Measurements from ENCODE around the gene FYN. TPM values are rescaled to one million over a fixed set of nuclear protein-coding genes. Genes with fewer than 3 reads are reported as not detected.
A peak's percentile ranks its signal among the peaks of the same experiment; 100 is the strongest.

The FYN gene
- total RNA-seq, 2 experiments from 2014 or later, result 201 to 208 TPM

DNA sequence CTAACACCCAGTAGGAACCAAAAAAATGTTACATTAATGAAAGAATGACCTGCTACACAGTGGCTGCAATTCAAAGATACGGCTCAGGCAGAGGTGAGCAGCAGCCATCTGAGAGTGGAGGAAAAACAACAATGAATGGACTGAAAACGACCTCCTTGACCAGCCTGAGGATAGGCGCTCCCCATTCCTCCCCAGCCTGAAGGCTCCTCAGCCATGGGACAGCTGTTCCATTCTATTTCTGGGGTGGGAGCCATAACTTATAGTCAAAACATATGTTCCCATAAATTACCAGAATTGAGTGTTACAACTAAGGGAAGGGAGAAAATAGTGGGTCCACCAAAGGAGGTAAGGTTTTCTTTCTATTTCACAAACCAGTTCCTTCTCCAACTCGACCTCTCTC lies 27.2 kb downstream of the FYN start:
- Mint-ChIP-seq H3K36me3 (ENCODE audit: low read depth) (peaks cover 41% of the 10 kb centered on the region), H3K4me3 (peak overlapping the region; percentile 28), H3K9me3 (no peaks in the 10 kb centered on the region), H3K27ac (no peak overlapping the region), H3K4me1 (peaks cover 23% of the 10 kb centered on the region), H3K27me3 (no peaks in the 10 kb centered on the region)
- POLR2A ChIA-PET, result interaction anchor here (0.9 to 3.6 kb wide), 7 partner anchors 13 to 94 kb away, joined by 3 to 31 read pairs (median 3); no protein-coding TSS in a partner anchor
- no peak for DNase-seq
- CTCF ChIA-PET, result interaction anchor here (1.0 to 3.2 kb wide), 2 partner anchors 22 to 25 kb away, joined by 5 to 17 read pairs; no protein-coding TSS in a partner anchor

DNA sequence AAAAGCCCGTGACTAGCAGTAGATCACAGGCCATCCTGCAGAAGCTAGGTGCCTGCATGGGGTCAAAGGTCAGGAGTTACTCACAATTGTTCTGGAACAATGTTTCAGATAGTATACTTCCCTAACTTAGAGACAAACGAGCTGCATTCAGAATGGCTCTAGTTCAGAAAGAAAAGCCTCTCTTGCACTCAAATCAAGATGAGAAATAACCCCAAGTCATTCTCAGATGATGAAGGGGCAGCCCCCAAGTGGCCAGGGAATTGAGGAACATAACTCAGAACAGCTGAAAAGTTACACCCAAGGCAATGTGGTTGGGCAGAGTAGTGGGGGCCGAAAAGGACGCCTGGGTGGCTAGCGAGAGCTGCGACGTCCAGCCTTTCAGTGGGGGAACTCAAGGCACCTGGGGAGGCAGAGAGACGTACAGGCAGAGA lies 27.8 kb downstream of the FYN start:
- Mint-ChIP-seq H3K4me3 (no peak overlapping the region), H3K4me1 (peaks cover 17% of the 10 kb centered on the region), H3K27ac (no peak overlapping the region), H3K9me3 (no peaks in the 10 kb centered on the region), H3K36me3 (ENCODE audit: low read depth) (peaks cover 38% of the 10 kb centered on the region), H3K27me3 (no peaks in the 10 kb centered on the region)
- POLR2A ChIA-PET, result interaction anchor here (0.5 to 3.6 kb wide), 11 partner anchors 14 to 94 kb away, joined by 3 to 31 read pairs (median 3); partner anchors contain the start of gene FYN
- CTCF ChIA-PET, result interaction anchor here (1.0 to 3.2 kb wide), 2 partner anchors 22 to 25 kb away, joined by 5 to 17 read pairs; no protein-coding TSS in a partner anchor
- DNase-seq, result no peak

DNA sequence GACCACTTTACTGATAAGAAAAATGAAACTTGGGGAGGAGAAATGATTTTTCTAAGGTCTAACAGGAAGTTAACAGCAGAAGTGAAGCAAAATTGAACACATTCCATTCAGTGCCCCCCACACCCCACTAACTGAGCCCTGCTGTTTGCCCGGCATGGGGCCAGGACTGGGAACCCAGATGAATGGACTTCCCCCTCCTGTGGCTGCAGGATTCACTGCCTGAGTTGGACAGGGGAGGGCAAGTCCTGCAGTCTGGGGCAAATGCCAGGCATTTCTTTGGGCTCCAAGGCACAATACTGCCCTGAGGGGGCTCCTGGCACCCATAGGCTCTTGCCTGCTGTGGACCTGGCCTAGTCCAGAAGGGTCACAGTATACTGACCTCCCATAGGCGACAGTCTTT lies 28.3 kb downstream of the FYN start:
- Mint-ChIP-seq H3K4me1 (peaks cover 17% of the 10 kb centered on the region), H3K27me3 (no peaks in the 10 kb centered on the region), H3K9me3 (no peaks in the 10 kb centered on the region), H3K36me3 (ENCODE audit: low read depth) (peaks cover 38% of the 10 kb centered on the region), H3K4me3 (peak overlapping the region; percentile 58), H3K27ac (no peak overlapping the region)
- CTCF ChIA-PET, result interaction anchor here (0.9 to 3.2 kb wide), 6 partner anchors 8 to 88 kb away, joined by 3 to 17 read pairs (median 6); partner anchors contain the start of gene FYN
- no peak for DNase-seq
- POLR2A ChIA-PET, result interaction anchor here (0.7 to 3.6 kb wide), 19 partner anchors 14 to 145 kb away, joined by 3 to 31 read pairs (median 6); partner anchors contain the start of gene FYN

DNA sequence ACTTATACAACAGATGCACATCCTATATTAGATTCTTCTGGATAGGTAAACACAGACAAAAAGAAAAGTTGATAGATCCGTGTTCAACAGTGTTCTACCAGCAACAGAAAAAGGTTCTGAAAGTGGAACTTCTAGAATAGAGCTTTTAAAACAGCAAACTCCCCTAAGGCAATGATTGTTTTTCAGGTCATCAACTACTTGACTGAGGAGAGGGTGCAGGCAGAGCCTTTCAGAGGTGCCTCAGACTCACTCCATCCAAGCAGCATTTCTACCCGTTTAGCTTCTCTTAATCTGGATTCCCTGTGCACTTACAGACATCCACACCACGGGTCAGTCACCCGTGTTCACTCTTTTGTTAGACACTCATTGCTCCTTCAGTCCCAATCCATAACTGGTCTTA lies 28.9 kb downstream of the FYN start:
- POLR2A ChIA-PET, result interaction anchor here (0.7 to 3.6 kb wide), 24 partner anchors 9 to 862 kb away, joined by 3 to 31 read pairs (median 7); partner anchors contain the start of genes FYN and RPF2
- H3K36me3 Mint-ChIP-seq (ENCODE audit: low read depth), result peaks cover 35% of the 10 kb centered on the region
- peak overlapping the region; percentile 58 for H3K4me3 Mint-ChIP-seq
- H3K9me3 Mint-ChIP-seq, result no peaks in the 10 kb centered on the region
- CTCF ChIA-PET, result interaction anchor here (0.7 to 3.2 kb wide), 13 partner anchors 9 to 199 kb away, joined by 3 to 17 read pairs (median 4); partner anchors contain the start of gene FYN
- H3K27ac Mint-ChIP-seq, result no peak overlapping the region
- peaks cover 17% of the 10 kb centered on the region for H3K4me1 Mint-ChIP-seq
- H3K27me3 Mint-ChIP-seq, result no peaks in the 10 kb centered on the region
- DNase-seq, result no peak

DNA sequence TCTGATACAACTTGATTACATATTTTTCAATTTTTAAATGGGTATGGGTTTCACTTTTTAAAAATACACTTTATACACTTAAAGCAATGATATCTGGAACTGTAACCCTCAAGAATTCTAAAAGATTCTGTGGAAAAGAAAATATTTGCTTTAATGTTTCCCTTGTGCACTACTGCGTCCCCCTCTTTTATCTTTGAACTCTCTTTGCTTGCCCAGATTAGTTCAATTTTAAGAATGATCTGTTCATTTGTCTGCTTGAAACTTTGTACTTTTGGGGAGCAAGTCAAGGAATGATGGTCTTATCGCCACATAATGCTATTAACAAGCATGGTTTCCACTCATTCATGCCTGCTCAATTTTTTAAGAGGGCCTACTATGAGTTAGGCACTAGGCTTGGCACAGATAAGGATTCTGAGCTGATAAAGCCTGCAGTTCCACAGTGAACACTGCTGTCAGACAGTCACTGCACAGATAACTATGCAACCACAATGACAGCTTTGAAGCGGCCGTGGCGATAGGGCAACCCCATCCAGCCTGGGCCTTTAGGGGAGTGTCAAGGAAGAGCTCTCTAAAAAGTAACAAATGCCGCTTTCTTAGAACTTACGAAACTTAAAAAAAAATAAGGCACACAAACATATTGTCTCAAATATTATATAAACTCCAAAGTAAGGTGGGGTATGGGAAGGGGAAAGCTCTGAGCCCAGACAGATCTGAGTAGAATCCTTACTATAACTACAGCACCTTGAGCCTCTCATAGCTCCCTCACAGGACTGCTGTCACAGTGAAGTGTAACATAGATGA lies 29.7 kb downstream of the FYN start:
- peaks cover 38% of the 10 kb centered on the region for H3K36me3 Mint-ChIP-seq (ENCODE audit: low read depth)
- H3K4me3 Mint-ChIP-seq, result no peak overlapping the region
- ChIA-PET CTCF (interaction anchor here (0.7 to 3.2 kb wide), 16 partner anchors 10 to 200 kb away, joined by 3 to 17 read pairs (median 4); partner anchors contain the start of gene FYN), POLR2A (interaction anchor here (0.8 to 3.6 kb wide), 26 partner anchors 10 to 861 kb away, joined by 3 to 31 read pairs (median 6); partner anchors contain the start of genes FYN and RPF2)
- peaks cover 19% of the 10 kb centered on the region for H3K4me1 Mint-ChIP-seq
- no peaks in the 10 kb centered on the region for H3K9me3 Mint-ChIP-seq
- no peaks in the 10 kb centered on the region for H3K27me3 Mint-ChIP-seq
- H3K27ac Mint-ChIP-seq, result no peak overlapping the region
- peak; percentile 81 for DNase-seq

DNA sequence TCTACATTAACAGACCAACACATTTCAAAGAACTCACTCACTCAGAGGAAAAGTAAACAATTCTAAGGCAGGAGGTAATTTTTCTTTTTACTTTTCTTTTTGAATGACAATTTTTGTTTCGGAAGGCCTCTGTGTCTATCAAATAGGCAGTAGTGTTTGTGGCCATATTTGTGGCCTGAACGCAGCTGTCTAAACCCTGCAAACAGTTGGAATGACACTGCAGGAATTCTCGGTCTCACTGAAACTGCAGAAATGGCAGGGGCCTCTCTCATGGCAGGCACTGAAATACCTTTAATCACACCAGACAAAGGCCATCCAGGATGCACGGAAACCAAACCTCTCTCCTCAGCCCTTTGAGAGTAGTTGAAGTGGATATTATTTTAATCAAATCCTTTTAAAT lies 30.4 kb downstream of the FYN start:
- Mint-ChIP-seq H3K4me3 (no peak overlapping the region), H3K4me1 (peaks cover 26% of the 10 kb centered on the region), H3K36me3 (ENCODE audit: low read depth) (peaks cover 38% of the 10 kb centered on the region), H3K27me3 (no peaks in the 10 kb centered on the region), H3K9me3 (no peaks in the 10 kb centered on the region), H3K27ac (no peak overlapping the region)
- ChIA-PET POLR2A (interaction anchor here (1.1 to 3.6 kb wide), 13 partner anchors 9 to 583 kb away, joined by 3 to 31 read pairs (median 14); partner anchors contain the start of gene FYN), CTCF (interaction anchor here (0.9 to 3.2 kb wide), 8 partner anchors 10 to 154 kb away, joined by 3 to 17 read pairs (median 4); partner anchors contain the start of gene FYN)
- no peak for DNase-seq

DNA sequence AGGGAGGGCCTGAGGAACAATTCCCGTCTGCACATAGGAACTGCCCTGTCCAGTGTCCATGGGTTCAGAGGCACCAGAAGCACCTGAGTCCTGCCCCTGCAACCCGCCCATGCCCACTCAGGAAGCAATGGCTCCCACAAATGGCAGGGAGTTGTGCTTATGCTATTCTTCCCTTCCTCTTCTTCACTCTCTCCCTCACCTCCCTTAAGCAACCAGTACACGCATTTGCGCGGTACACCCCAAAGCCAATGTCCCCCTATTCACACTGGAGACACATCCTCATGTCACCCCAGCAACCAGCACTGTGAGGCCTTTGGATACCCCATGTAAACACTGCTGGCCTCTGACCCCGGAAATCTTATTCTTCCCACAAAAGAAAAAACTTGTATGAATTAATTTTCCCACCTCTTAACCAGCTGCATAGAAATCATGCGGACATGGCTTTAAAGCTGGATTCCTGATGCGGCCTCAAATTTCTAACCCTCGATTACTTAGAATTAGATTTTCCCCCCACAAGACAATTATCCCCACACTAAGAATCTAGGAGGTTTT lies 30.9 kb downstream of the FYN start:
- Mint-ChIP-seq H3K36me3 (ENCODE audit: low read depth) (peaks cover 40% of the 10 kb centered on the region), H3K9me3 (no peaks in the 10 kb centered on the region), H3K4me3 (no peak overlapping the region), H3K27ac (no peak overlapping the region), H3K4me1 (peaks cover 31% of the 10 kb centered on the region), H3K27me3 (no peaks in the 10 kb centered on the region)
- CTCF ChIA-PET, result no interaction called here
- DNase-seq, result no peak
- POLR2A ChIA-PET, result interaction anchor here (1.1 to 3.6 kb wide), 6 partner anchors 10 to 583 kb away, joined by 3 to 22 read pairs (median 11); a partner anchor contains a TSS

DNA sequence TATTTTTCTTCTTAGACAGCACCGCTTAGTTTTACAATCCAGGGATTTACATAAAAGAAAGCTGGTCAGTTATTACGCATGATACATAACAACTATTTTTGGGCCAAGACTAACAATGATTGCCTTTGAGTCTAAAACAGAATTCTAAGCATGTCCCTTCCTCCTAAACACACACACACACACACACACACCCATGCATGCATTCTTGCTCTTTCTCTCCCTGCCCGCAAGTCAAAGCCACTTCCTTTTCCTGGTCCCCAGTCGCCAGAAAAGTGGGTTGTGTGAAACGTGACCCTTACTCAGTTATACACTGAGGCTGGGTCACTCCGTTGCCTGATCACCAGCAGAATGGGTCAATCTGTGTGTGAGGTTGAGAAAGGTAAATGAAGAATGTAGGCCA lies 31.4 kb downstream of the FYN start:
- DNase-seq, result peak; percentile 77
- Mint-ChIP-seq H3K36me3 (ENCODE audit: low read depth) (peaks cover 41% of the 10 kb centered on the region), H3K9me3 (no peaks in the 10 kb centered on the region), H3K27me3 (no peaks in the 10 kb centered on the region), H3K4me1 (peaks cover 36% of the 10 kb centered on the region), H3K27ac (no peak overlapping the region), H3K4me3 (no peak overlapping the region)
- ChIA-PET CTCF (interaction anchor here (0.6 kb wide), 1 partner anchor 122 kb away, joined by 4 read pairs; no protein-coding TSS in a partner anchor), POLR2A (interaction anchor here (1.1 to 4.8 kb wide), 3 partner anchors 9 to 37 kb away, joined by 3 to 40 read pairs (median 6); no protein-coding TSS in a partner anchor)

DNA sequence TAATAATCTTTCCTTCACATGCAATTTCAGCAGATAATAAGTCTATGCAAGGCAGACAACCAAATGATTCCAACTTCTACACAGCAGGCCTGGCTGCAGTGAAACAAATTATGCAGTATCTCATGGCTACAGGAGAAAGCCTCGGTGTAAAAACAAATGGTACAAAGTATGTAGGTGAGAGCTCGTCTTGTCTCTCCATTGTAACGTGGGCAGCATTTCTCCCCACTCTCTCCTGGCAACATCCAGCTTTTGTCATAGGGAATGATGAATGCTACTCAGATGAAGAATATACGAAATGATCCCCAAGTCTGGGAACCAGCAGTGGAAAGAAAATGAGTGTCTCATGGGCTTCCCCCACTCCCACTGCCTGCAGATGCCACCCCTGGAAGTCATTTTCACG lies 32.4 kb downstream of the FYN start:
- no peak for DNase-seq
- ChIA-PET POLR2A (interaction anchor here (0.8 to 4.8 kb wide), 11 partner anchors 8 to 192 kb away, joined by 3 to 40 read pairs (median 5); no protein-coding TSS in a partner anchor), CTCF (interaction anchor here (0.9 to 2.2 kb wide), 3 partner anchors 10 to 30 kb away, joined by 3 to 10 read pairs (median 4); no protein-coding TSS in a partner anchor)
- peaks cover 39% of the 10 kb centered on the region for H3K36me3 Mint-ChIP-seq (ENCODE audit: low read depth)
- H3K27me3 Mint-ChIP-seq, result no peaks in the 10 kb centered on the region
- no peaks in the 10 kb centered on the region for H3K9me3 Mint-ChIP-seq
- no peak overlapping the region for H3K4me3 Mint-ChIP-seq
- H3K4me1 Mint-ChIP-seq, result peaks cover 45% of the 10 kb centered on the region
- no peak overlapping the region for H3K27ac Mint-ChIP-seq

DNA sequence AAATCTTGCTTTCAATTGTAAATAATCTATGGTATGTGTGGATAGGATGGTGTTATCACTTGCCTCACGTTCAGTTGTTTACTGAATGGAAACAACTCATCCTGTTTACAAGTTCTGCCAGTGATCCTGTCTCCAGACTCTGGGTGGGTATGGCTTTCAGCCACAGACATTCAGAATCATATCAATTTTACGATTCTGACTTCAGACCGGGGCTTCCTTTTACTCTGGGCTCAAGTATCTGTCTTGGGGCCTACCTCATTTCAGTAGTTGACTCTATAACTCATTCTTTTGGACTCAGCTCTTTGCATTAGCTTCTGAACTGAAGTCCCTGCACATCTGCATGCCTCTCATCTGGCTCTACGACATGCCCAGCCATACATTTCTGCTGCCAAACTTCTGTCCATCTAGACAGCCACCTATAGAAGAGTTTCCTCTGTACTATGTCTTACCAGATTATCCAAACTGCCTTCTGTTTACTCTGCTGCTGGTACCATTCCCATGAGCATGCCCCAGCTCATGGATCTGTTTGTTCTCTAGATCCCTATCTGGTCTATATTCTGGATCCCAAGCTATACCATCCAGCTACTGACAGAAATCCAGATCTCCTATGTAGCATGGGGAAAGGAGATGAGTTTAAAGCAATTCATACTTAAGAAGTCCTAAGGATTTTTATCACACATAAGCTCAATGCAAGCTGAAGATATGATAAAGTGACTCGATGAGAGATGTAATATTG lies 34.3 kb downstream of the FYN start:
- Mint-ChIP-seq H3K9me3 (no peaks in the 10 kb centered on the region), H3K4me3 (peak overlapping the region; percentile 10), H3K36me3 (ENCODE audit: low read depth) (peaks cover 42% of the 10 kb centered on the region), H3K4me1 (peaks cover 59% of the 10 kb centered on the region), H3K27me3 (no peaks in the 10 kb centered on the region), H3K27ac (peak overlapping the region; percentile 72)
- peak; percentile 54 for DNase-seq
- POLR2A ChIA-PET, result interaction anchor here (0.7 to 4.8 kb wide), 10 partner anchors 8 to 80 kb away, joined by 3 to 40 read pairs (median 4); no protein-coding TSS in a partner anchor
- CTCF ChIA-PET, result interaction anchor here (0.6 to 2.2 kb wide), 4 partner anchors 13 to 34 kb away, joined by 3 to 10 read pairs (median 4); partner anchors contain the start of gene FYN

DNA sequence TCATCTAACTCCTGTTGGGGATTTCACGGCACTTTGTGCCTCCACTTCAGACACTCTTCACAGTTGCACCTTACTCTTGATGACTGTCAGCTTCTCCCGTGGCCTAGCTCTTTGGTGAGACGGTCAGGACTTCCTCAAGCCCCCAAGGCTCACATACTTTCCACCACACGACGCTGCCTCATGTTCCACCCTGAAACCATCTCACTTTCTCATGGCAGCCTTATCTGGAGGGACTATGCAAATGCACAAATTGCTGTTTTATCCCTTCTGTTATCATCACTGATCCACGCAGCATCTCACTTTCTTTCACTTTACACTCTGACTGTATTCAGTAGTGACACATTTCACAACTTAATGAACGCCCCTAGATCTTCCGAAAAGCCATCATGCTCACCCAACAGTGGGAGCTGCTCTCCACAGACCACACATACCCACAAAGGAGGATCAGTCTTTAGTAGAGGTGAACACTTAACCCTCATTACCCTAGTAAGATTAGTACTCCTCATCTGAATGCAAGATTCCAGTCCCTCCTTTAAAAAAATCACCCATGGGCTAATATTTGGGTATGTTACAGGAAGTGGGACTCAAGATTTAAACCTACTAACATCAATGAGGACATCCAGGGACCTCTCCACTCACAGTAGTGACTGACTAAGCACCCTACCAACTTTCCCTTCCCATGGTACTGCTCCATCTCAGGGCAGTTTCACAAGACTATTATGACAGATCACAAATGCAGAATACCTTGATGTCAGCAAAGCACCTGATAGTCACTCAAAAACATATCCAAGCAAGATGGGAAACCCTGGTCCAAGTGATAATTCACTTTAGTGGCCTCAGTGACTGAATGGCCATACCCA lies 35.4 kb downstream of the FYN start:
- no peaks in the 10 kb centered on the region for H3K27me3 Mint-ChIP-seq
- H3K27ac Mint-ChIP-seq, result peak overlapping the region; percentile 72
- H3K36me3 Mint-ChIP-seq (ENCODE audit: low read depth), result peaks cover 48% of the 10 kb centered on the region
- CTCF ChIA-PET, result no interaction called here
- H3K4me1 Mint-ChIP-seq, result peaks cover 69% of the 10 kb centered on the region
- peak; percentile 65 for DNase-seq
- POLR2A ChIA-PET, result interaction anchor here (0.8 to 4.8 kb wide), 13 partner anchors 14 to 128 kb away, joined by 3 to 40 read pairs (median 4); partner anchors contain the start of gene FYN
- peak overlapping the region; percentile 60 for H3K4me3 Mint-ChIP-seq
- H3K9me3 Mint-ChIP-seq, result no peaks in the 10 kb centered on the region

Measured in activated CD4-positive, alpha-beta memory T cell treated with anti-CD3 and anti-CD28 coated beads, Interleukin-2, amount 10 ng/mL, durations not matched to agents 7 days and 5 days (primary cell).